GM11168 (cell line): Measurements from ENCODE around the gene ABCB4.

ENCODE experiments used
- in situ Hi-C: fragments of 300-500 bp; cut with MboI; formaldehyde crosslinking; loops from one replicate; pipeline ENCODE4 v1.12.0; 2022; ENCODE audit warnings: low sequenced_read_pairs; ENCODE audit not compliant: unreplicated experiment

The ABCB4 gene

DNA sequence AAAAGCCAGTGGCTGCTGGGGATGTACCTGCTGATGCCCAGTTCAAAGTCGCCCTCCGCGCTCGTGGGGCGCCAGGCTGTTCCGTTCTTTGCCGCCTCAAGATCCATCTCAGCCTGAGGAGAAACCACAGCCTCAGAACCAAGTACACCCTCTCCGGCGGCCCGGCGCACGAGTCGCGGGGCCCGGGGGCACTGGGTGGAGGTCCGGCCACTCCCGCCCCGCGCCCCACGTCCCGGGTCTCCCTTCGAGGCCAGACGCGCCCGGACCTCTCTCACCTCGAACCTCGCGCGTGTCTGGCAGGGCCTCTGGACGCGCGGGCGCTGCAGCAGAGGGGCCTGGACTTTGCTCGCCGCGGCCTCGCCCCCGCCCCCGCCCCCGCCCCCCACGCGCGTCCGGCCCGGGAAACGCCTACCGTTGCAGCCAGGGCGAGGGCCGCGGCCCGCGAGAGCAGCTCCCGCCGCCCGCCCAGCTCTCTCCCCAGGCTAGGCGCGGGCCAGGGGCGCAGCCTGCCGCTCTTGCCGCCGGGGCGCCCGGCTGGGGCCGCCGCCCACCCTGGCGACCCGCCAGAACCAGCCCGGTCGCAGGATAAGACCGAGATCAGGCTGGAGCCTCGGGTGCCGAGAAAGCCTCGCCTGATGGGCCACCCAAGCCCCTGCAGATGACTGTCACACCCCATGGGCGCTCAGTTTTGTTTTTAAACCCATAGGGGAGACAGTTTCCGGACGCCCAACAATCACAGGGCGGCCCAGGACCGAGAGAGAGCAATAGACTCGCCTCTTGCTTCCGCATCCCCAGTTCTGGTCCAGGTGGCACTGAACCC is at the start of gene ABCB4:
ABCB4 (minus strand) TSS at position 322 of the 820 bp plus-strand sequence; CDS start at position 107, 215 bp downstream.
- in situ Hi-C loops = no loop called here

DNA sequence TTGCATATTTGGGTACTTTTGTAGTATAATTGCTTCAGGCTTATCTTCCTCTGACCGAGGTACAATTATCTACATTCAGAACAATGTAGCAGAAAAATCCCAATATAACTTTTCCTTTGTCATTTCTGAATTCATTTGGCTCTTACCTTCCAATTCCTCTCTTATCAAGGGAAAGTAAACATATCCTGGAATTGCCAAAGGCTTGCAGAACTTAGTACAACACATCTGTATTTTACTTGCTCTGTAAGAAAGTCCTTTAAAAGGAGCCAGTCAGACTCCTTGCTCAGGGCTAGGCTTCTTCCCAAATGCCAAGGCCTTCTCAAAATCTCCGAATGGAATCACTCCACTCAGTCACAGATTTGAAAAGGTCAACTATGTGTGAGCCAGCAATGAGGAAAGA is 43.3 kb upstream of the ABCB4 start:
- in situ Hi-C loops = loop anchor here (25.0 kb wide), 1 partner anchor 369 kb away; the partner anchor contains the start of genes DBF4 and SLC25A40

DNA sequence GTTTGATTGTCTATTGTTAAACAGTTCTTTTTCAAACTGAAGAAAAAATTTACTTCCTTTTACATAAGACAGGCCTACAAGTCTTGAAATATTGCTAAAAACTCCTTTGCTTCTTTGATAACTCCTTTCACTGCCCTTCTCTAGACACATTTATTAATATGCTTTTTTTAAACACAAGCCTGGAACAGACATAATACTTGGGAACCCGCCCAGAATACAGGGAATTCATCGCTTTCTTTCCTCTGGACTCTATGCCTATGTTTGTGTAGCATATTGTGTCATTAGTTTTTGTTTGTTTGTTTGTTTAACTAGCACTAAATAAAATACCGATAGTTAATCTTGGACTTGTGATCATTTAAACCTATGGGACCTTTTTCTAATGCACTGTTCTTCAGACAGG is 42.4 kb upstream of the ABCB4 start:
- in situ Hi-C loops = loop anchor here (25.0 kb wide), 1 partner anchor 369 kb away; the partner anchor contains the start of genes DBF4 and SLC25A40

DNA sequence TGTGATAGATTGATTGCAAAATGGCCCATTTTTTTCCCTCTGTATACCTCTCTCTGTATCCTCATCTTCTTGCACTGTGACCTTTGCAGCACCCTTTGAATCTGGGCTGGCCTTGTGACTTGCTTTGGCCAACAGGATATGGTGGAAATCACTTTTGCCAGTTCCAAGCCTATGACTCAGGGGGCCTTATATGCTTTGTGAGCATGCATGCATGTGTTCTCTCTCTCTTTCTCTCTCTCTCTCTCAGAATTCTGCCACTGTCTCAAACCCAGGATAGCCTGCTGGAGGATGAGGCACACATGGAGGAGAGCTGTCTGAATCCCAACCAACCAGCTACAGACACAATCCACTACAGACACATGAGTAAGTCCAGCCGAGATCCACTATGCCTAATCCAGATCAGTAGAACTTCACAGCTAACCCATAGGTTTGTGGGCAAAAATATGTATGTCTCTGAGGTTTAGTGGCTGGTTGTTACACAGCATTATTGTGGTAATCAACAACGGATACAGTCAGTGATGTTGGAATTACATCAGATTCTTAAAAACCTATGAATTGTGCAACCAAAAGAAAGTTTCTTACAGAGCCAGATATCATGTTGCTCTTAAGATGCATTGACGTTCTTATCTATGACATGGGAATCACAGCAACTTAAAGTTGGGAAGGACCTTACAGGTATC is 41.8 kb upstream of the ABCB4 start:
- in situ Hi-C loops = loop anchor here (25.0 kb wide), 1 partner anchor 370 kb away; the partner anchor contains the start of genes DBF4 and SLC25A40

DNA sequence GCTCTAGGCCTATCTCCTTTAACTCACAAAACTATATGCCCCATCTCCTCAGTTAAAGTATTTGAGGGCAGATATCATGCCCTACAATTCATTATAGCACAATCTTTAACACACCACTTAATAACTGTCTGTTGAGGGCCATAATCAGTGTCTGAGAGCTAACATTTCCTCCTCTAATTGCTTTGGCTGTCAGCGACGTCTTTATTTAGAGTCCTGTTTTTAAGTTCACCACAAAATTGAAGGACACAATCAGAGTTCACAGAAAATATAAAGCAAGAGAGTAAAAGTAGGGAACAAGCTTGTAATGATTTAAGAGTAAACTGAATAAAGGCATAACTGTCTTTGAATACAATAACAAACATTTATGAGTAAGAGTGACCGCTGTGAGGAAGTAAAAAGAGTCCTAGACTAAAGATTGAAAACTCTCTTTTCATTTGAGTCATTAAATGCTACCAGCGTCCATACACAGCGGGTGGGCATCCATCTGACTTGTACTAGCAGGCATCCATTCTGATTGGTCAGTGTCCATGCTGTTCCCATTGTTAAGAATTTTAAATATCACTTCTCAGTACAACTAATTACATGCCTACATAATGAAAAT is 38.4 kb upstream of the ABCB4 start:
- in situ Hi-C loops = loop anchor here (25.0 kb wide), 1 partner anchor 373 kb away; the partner anchor contains the start of genes DBF4 and SLC25A40

DNA sequence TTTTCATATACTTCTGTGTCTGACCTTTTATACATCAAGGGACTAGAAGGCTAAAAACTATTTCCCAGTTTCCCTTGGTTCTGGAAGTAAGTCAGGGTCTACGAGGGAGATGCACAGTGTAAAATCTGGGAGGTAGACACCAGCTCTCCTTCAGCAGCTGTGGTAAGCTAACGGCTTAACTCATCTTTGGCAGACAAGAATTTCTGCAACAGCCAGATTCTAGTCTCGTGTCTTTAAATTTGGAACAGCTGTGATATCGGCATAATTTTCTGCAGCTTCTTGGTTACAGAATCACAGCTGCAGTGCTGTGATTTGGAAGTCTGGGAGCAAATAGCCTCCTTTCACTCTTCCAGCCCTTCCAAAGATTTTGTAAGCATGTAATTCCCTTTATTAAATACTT is 37.4 kb upstream of the ABCB4 start:
- in situ Hi-C loops = loop anchor here (25.0 kb wide), 1 partner anchor 374 kb away; the partner anchor contains the start of genes DBF4 and SLC25A40

DNA sequence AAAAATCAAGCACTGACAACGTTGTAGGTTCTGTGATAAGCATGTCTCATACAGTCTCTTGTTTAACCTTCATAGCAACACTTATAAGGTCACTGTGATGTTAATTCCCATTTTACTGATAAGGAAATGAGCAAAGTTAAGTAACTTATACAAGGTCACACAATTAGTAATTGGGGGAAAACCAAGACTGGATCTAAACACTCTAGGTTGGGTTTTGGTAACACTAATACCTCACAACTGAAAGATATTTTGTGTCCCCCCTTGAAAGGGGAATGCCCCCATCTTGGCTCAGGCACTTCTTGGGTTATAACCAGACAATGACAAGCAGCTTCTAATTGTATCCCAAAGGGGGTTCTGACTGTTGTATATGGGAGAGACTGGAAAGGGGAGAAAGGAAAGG is 36.0 kb upstream of the ABCB4 start:
- in situ Hi-C loops = loop anchor here (25.0 kb wide), 1 partner anchor 376 kb away; the partner anchor contains the start of genes DBF4 and SLC25A40

DNA sequence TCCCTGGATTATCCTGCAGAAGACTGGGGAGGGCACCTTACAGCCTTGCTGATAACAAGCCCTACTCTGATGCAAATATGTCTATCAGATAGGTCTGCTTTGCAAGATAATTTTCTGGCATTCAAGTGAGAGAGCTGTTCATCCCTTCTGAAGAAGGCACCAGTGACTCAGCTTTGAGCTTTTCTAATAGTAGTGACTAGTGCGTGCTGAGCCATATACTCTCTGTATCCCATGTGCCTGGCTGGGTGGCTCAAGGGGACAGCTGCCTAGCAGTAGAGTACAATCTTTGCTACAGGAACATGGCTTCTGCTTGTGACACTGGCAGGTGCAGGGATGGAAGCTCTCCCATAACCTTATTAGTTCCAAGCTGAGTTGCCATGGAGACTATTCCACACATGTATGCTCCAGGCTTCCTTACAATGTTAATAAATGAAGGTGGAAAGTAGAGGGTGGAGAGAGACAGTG is 35.0 kb upstream of the ABCB4 start:
- in situ Hi-C loops = loop anchor here (25.0 kb wide), 1 partner anchor 377 kb away; the partner anchor contains the start of genes DBF4 and SLC25A40

DNA sequence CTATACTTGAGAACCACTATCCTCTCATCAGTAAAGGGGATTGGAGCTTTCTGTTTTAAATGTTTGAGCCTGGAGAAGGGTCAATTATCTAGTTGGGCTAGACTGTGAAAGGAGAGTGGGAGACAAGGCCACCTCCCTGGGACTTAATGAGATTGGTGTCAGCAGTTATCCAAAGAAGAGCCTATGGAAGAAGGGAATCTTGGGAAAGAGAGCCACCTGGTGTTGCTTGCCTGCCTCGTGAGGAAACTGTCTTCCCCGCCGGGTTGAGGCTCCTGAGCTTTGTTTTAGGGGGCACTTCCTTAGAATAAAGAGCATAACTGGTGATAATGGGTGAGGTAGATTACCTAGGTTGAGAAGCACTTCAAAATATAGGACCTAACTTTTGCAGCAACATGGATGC is 32.0 kb upstream of the ABCB4 start:
- in situ Hi-C loops = loop anchor here (25.0 kb wide), 1 partner anchor 380 kb away; the partner anchor contains the start of genes DBF4 and SLC25A40

DNA sequence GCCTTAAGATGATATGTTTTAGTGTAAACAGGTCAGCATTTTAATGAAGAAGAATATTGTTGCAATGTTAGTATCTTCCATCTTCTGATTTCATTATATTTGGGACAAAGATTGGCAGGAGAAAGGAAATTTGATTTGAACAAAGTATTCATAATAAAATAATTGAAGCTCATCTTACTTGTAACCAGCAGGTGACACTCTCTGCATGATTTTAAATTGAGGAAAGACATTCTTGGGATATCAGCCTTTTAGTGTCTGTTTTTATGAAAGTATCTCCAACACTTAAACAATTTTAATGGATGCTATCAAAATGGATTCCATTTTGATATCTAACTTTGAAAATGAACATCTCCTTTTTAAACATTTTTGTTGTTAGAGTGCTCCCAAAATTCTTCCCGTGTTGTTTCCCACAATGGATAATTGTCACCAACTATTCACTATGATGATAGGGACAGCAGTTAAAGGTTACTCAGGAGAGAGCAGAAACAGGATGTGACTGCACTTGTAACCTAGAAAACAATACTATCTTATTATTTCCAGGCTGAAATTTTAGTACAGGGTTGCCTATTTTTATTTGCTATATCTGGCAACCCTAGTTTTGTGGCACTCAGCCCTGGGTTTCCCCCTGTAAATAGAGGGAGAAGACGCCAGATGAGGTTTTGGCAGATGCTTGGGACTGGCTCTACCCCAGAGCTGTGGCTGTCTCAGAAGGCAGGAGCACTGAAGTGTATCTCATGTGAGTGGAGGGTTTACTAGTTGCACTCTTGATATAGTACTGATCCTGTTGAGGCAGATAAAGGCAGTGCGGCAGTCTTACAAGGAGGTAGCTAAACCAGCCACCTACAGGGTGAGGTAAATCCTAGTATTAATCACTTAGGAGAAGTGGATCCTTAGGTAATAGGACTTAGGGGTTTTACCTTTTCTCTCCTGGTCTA is 31.0 kb upstream of the ABCB4 start:
- in situ Hi-C loops = loop anchor here (25.0 kb wide), 1 partner anchor 381 kb away; the partner anchor contains the start of genes DBF4 and SLC25A40

DNA sequence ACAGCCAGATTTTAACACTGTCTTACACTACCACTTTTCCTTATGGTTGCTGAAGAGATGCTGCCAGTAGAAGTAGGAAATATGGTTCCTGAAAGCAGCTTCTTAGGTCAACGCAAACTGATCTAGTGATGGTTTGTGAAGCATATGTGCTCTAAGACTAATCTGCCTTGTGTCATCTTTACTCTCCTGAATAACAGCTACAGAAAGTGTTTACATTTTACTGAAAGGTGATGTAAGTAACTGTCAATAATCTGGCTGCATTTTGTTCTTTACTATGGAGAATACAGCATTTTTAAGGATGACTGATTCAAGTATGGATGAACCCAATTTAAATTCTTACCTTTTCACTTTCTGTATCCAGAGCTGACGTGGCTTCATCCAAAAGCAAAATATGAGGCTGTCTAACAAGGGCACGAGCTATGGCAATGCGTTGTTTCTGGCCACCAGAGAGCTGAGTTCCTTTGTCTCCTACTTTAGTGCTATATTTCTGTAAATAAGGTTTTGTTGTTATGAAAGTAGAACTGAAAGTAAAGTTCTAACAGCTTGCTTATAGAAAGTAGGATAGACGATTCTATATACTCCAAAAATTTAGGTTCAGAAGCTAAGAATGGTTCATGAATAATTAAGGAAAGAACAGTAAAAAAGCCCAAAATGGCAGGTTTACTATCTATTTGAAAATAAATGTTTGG is 30.2 kb upstream of the ABCB4 start:
- in situ Hi-C loops = loop anchor here (25.0 kb wide), 1 partner anchor 382 kb away; the partner anchor contains the start of genes DBF4 and SLC25A40

DNA sequence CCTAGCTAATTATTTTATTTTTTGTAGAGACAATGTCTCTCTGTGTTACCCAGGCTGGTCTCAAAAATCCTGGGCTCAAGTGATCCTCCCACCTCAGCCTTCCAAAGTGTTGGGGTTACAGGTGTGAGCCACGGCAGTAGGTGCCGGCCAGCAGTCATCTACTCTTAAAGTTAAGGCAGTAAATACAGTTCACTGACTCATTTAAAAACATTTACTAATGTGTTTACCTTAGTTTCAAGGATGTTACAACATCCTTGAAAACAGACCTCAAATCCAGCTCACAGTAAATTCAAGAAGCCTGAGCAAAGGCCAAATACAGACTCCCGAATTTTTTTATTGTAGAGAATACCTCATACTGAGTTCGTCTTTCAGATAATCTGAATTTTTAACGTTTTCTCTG is 29.6 kb upstream of the ABCB4 start:
- in situ Hi-C loops = loop anchor here (25.0 kb wide), 1 partner anchor 382 kb away; the partner anchor contains the start of genes DBF4 and SLC25A40

DNA sequence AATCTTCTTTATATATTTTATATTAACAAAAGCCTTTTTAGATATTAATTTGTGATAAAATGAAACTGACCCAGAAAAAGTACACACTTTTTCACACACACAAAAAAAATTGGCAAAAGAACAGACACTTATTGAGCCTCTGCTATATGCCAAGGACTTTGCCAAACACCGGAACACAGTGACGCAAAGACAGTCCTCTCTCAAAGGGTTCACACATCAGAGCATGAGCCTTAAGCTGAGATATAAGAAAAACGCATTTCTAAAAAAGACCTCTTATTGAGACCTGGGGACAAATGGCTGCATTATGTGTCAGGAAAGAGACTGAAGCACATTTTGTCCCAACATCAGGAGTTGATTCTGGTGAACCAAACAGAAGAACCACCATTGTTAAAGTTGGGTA is 24.0 kb upstream of the ABCB4 start:
- in situ Hi-C loops = no loop called here

DNA sequence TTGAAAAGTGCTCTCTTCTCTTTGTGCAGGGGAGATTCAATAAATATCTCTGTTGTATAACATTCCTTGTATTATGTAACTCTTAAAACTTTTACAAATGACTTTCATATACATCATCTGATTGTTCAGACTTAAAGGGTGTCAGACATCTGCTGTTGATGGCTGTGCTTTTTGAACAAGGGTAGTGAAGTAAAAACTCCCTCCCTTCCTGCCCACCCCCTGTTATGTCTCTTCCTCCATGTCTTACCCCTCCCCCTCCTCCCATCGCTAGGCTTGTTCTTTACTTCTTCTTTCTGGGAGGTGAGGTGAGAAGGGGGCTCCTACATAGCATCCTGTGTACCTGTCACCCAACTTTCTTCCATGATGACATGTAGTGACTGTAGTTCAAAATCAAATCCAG is 23.4 kb upstream of the ABCB4 start:
- in situ Hi-C loops = no loop called here

DNA sequence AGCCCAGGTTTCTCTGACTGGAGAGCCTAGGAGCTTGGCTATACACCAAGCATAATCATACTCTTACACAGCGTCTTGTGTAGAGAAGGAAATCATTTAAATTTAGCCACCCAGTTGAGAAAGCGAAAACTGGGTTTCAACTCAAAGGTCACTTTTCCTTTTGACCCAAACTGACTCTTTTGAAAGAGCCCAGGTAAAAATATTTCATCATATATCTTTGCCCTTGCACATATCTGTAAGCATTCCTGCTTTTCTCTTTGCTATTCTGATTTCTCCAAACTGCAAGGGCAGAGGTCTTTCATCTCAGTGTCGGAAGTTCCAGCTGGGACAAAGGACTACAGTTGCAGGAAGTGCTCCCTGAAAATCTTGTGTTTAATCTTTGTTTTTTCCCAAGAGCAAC is 22.0 kb upstream of the ABCB4 start:
- in situ Hi-C loops = no loop called here

DNA sequence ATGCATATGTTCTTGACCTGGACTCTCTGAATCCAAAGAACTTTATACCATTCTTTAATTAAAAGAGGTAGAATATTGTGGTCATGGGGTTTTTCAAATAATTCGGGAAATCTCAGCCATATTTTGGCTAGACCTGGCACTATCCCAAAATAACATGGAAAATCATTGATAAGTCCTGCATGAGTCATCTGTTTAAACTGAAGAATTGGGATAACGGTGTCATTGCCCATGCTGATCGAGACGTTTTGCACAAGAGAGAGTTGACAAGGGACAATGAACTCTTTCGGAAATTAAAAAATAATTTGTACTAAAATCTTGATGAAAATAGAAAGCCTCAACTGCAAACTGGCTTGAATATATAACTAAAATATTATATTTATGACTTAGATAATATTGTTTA is 19.9 kb upstream of the ABCB4 start:
- in situ Hi-C loops = no loop called here

DNA sequence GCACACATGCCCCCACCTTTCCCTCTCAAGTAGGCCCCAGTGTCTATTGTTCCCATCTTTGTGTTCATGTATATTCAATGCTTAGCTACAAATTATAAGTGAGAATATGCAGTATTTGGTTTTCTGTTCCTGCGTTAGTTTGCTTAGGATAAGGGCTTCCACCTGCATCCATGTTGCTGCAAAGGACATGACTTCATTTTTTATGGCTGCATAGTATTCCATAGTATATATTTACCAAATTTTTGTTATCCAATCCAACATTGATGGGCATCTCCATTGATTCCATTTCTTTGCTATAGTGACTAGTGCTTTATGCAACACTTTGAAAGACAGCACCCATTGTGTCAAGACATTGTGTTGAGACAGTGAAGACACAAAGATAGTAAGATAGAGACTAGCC is 19.0 kb upstream of the ABCB4 start:
- in situ Hi-C loops = no loop called here

DNA sequence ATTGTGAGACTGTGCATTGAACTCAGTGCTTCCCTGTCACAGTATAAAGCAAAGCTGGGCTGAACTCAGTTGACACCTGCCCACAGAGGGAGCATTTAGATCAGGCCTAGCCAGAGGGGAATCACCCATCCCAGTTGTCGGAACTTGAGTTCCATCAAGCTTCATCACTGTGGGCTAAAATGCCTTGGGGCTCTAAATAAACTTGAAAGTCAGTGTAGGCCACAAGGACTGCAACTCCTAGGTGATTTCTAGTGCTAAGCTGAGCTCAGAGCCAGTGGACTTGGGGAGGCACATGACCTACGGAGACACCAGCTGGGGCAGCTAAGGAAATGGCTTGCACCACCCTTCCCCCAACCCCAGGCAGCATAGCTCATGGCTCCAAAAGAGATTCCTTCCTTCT is 7.7 kb upstream of the ABCB4 start:
- in situ Hi-C loops = no loop called here

DNA sequence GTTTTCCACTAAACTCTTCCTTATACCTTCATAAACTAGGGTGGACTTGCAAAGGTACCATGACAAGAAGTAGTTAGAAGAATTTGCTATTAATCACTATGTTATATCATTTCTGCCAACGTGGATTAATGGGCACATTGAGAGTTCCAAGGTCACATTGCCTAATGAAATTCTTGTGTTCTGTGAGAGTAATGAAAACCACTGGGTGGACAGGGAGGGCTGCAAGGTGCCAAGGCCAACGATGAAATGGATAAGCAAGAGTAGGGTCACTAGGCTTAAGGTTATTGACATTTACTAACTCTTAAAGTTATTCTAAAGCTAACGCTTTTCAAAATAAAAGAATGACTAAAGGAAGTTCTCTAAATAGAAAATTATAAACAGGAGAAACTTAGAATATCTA is 6.6 kb upstream of the ABCB4 start:
- in situ Hi-C loops = no loop called here
